DMS 273 treated with DMSO at 0.1 percent for 48 hours (cell line): ENCODE results near the gene CCDC71L.
"Not testable (repeated sequence)": the region's sequence is repeated elsewhere in the genome, so short reads cannot be mapped to it uniquely, and the experiment has no call there.

ENCODE experiments used
- DNase-seq: peaks from one replicate; lab custom pipeline; 2025; lab: John Stamatoyannopoulos, UW

Gene CCDC71L

GRCh38 chr7:106660862-106661720, at the start of gene CCDC71L:
CCDC71L (minus strand) TSS chr7:106661158; CDS start chr7:106660896, 262 bp downstream.
- peak; percentile 91 for DNase-seq

- DNase-seq, result not testable (repeated sequence)
These were observed 48.6 kb upstream of the CCDC71L start for GRCh38 chr7:106709604-106710003.

GRCh38 chr7:106704000-106704840, 43.3 kb upstream of the CCDC71L start:
- no peak for DNase-seq

- no peak for DNase-seq
These were observed 32.9 kb upstream of the CCDC71L start for GRCh38 chr7:106693677-106694353.

GRCh38 chr7:106692450-106693051, 31.6 kb upstream of the CCDC71L start:
- no peak for DNase-seq

GRCh38 chr7:106688161-106688560, 27.2 kb upstream of the CCDC71L start:
- not testable (repeated sequence) for DNase-seq

GRCh38 chr7:106683941-106684340, 23.0 kb upstream of the CCDC71L start:
- DNase-seq, result no peak

GRCh38 chr7:106681815-106682495, 21.0 kb upstream of the CCDC71L start:
- no peak for DNase-seq

GRCh38 chr7:106679153-106679931, 18.4 kb upstream of the CCDC71L start:
- no peak for DNase-seq

GRCh38 chr7:106678795-106679152, 17.8 kb upstream of the CCDC71L start:
- no peak for DNase-seq

GRCh38 chr7:106676506-106676905, 15.5 kb upstream of the CCDC71L start:
- not testable (repeated sequence) for DNase-seq

- not testable (repeated sequence) for DNase-seq
These were observed 12.7 kb upstream of the CCDC71L start for GRCh38 chr7:106673688-106674087.

- not testable (repeated sequence) for DNase-seq
These were observed 11.0 kb upstream of the CCDC71L start for GRCh38 chr7:106671930-106672329.

- DNase-seq, result no peak
These were observed 10.2 kb upstream of the CCDC71L start for GRCh38 chr7:106671160-106671559.

- no peak for DNase-seq
These were observed 8.0 kb upstream of the CCDC71L start for GRCh38 chr7:106668861-106669524.

GRCh38 chr7:106666353-106666752, 5.4 kb upstream of the CCDC71L start:
- no peak for DNase-seq

- DNase-seq, result no peak
These were observed 3.4 kb upstream of the CCDC71L start for GRCh38 chr7:106664343-106664742.

- DNase-seq, result peak; percentile 40
These were observed 746 bp downstream of the CCDC71L start for GRCh38 chr7:106659963-106660861.
